Limb (tissue), 2 donors: ENCODE measurements around the gene PRTFDC1.
"Not testable (repeated sequence)": the region's sequence is repeated elsewhere in the genome, so short reads cannot be mapped to it uniquely, and the experiment has no call there.

Experiments used
- DNase-seq, 2 donors: peaks; one replicate each; pipeline ENCODE4 v3.0.0-alpha.2; 2016; ENCODE audit errors: extremely low spot score in 2 of 2

The PRTFDC1 gene

DNA sequence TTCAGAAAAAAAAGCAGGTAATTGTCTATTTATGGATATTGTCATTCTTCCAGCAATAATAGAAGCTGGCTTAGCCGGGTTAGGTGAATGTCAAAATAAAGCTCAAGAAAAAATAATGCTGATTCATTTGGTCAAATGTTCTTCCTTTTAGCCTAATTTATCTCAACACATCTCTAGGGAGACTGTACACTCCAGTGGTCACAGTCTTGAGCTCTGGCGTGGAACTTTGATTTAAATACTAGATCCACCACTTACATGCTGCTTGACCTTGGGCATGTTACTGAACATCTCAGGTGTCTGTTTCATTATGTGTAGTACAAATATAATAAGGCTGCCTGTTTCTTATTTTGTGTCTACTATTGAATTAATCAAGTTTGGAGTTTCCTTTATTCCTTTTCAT lies 22.0 kb downstream of the PRTFDC1 start:
- DNase-seq, result no peak

DNA sequence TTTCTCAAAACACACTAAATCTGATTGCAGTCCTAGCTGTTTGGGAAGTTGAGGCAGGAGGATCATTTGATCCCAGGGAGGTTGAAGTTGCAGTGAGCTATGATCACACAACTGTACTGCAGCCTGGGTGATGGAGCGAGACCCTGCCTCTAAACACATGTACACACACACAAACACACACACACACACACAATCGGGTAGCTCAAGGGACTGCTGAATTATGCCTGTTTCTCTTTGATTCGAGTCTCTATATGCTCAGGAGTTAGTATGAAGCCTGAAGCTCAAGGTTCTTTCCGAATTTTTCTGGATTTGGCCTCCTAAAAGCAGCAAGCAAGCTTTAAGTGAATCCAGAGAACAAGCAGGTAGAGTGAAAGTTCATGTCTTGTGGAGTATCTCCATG lies 22.5 kb downstream of the PRTFDC1 start:
- no peak for DNase-seq

DNA sequence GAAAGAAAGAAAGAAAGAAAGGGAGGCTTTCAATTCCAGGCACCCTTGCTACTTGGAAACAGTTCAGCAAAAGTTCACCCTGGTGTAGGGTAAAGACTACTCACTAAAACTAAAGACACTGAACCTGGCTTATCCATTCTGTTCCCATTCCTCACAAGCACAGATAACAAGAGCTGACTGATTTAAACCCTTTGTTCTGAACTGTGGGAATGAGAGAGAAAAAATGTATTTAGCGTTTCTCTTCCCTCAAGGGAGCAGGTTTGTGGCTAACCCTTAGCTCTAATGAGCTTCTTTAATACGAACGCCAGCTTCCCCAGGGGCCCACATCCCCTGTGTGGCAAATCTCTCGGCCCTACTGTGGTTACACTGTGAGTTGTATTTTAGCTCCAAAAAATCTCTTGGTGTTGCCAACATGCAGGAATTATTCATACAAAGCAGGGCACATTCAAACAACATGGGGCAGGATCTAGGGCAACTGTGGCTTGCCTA lies 23.3 kb downstream of the PRTFDC1 start:
- no peak for DNase-seq

DNA sequence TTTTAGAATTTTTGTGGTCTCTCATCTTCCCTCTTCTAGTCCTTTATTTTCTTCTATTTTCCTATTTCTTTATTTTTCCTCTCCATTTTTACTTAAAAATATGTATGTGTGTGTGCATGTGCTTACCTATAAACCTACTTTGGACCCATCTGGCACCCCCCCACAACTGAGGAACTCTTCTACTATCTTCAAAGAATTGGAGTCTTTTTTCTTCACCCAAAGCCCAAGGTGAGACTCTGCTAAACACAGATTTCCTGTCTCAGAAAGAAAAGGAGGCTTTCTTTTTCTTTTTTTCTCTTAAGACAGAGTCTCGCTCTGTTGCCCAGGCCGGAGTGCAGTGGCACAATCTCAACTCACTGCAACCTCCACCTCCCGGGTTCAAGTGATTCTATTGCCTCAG lies 24.2 kb downstream of the PRTFDC1 start:
- DNase-seq, result no peak

DNA sequence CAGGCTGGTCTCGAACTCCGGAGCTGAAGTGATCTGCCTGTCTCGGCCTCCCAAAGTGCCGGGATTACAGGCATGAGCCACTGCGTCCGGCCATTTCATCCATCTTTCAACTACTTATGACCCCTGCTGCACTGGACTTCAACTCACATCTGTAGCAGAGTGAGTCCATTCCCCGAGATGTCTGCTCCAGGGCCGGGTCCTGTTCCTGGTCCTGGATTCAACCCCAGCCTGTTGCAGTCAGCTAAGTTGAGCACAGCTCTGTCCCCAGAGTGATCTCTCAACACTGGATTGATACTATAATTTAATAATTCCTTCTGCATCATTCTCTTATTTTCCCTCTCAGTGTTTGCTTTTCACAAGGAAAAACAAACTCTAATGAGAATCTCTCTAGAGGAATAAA lies 25.8 kb downstream of the PRTFDC1 start:
- DNase-seq, result no peak

DNA sequence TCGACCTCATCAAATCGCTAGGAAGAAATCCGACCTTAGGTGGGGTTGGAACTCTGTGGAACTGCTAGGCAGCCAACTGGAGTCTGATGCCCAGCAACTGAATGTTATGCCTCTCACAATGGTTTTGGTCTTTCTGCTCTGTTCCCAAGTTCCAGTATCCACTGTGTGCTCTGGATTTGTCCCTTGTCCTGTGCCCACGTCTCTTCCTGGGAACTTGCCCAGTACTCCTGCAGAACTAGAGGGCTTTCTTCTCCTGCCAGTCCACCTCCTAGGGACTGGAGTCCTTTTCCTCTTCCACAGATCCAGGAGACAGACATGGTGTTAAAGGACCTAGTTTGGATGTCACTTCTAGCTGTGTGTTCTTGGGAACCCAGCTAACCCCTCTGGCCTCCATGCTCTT lies 26.6 kb downstream of the PRTFDC1 start:
- no peak for DNase-seq

DNA sequence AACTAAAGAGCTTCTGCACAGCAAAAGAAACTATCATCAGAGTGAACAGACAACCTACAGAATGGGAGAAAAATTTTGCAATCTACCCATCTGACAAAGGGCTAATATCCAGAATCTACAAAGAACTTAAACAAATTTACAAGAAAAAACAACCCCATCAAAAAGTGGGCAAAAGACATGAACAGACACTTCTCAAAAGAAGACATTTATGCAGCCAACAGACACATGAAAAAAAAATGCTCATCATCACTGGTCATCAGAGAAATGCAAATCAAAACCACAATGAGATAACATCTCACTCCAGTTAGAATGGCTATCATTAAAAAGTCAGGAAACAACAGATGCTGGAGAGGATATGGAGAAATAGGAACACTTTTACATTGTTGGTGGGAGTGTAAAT lies 27.9 kb downstream of the PRTFDC1 start:
- not testable (repeated sequence) for DNase-seq

DNA sequence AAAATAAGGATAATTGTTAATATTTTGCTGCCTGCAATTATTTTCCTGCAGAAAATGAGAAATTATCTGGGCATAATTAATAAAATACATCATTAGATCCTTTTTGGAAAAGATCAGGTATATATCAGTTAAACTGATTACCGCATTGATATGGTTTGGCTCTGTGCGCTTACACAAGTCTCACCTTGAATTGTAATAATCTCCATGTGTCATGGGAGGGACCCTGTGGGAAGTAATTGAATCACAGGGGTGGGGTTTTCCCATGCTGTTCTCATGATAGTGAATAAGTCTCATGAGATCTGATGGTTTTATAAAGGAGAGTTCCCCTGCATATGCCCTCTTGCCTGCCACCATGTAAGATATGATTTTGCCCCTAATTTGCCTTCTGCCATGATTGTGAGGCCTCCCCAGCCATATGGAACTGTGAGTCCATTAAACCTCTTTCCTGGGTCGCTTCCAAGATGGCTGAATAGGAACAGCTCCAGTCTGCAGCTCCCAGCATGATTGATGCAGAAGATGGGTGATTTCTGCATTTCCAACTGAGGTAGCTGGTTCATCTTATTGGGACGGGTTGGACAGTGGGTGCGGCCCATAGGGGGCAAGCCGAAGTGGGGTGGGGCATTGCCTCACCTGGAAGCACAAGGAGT lies 30.1 kb downstream of the PRTFDC1 start:
- DNase-seq, result not testable (repeated sequence)

DNA sequence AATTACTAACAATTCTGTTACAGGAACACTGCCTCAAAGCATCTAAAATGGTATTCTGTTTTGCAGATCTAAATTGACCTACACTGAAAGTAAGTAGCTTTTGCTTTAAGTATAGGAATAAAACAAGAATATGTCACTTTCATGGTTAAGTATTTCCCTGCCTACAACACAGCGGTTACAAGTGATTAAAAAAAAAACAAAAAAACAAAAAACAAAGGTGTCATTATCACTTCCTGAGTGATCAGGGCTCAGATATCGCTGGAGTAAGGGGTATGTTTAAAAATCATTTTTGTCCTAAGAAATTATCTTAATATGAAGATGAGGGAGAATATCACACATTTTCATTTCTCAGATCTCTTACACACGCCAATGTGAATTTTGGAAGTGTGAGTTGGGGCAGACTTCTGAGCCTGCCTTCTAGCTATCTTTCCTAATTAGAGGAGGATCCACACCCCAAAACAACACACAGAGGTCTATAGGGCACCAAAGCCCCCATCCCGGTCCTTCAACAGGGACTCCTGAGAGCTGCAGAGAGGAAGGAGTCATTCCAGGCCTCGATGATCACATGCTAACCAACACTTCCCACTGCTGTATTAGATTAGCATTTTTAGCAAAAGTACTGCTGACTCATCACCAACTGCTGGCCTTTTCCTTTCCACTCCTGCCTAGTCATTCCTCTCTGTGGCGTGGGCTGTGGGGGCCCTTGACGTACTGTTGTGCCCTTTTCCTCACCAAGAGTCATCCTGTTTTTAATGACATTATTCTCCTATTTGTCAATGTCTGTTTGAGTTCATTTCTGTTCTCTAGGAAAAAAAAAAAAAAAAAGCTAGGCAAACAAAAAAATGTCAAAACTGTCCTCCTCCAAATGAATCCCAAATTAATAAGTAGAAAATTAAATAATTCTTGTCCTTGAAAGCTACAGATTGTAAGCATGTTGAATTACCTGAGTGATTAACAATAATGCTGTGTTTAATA lies 31.2 kb downstream of the PRTFDC1 start:
- DNase-seq, result no peak

DNA sequence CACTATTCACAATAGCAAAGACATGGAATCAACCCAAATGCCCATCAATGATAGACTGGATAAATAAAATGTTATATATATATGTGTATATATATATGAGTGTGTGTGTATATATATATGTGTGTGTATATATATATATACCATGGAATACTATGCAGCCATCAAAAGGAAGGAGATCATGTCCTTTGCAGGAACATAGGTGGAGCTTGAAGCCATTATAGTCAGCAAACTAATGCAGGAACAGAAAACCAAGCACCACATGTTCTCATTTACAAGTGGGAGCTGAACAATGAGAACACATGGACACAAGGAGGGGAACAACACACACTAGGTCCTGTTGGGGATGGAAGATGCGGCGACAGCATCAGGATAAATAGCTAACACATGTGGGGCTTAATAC lies 32.2 kb downstream of the PRTFDC1 start:
- not testable (repeated sequence) for DNase-seq

DNA sequence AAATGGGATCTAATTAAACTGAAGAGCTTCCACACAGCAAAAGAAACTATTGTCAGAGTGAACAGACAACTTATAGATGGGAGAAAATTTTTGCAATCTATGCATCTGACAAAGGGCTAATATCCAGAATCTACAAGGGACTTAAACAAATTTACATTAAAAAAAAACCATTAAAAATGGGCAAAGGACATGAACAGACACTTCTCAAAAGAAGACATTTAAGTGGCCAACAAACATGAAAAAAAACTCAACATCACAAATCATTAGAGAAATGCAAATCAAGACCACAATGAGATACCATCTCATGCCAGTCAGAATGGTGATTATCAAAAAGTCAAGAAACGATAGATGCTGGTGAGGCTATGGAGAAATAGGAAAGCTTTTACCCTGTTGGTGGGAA lies 32.8 kb downstream of the PRTFDC1 start:
- not testable (repeated sequence) for DNase-seq

DNA sequence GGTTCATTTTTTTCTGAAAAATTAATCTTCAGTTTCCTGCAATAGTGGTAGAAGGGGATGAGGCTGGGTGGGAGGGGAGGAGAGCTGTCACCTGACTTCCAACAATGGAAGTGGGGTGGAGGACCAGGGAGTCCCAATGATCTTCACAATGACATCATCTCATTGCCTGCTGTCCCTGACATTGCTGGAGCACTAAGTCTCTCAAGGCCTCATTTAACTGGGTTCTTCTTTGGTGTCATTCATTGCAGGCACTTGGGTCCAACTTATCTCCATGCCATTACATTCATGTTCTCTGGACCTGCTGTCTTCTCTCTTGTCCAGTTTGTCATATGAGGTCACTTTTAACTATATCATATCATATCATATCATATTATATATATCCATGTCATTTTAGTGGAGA lies 34.4 kb downstream of the PRTFDC1 start:
- no peak for DNase-seq

DNA sequence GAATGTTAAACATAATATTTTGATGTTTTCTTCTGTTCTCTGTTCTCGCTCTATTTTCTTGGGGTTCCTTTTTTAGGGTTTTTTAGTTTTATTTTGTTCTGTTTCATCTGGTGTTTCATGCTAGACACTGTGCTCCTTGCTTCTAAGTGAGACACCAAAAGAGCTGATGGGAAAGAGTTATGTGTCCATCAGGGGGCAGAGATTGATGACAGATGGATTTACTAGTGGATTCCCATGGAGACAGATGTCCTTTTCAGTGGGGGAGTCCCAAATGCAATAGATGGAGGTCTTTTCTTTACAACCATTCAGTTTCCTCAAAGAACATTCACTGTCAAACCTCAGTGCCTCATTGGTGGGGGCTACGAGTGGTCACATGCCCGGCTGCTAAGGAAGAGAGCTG lies 34.9 kb downstream of the PRTFDC1 start:
- DNase-seq, result no peak

DNA sequence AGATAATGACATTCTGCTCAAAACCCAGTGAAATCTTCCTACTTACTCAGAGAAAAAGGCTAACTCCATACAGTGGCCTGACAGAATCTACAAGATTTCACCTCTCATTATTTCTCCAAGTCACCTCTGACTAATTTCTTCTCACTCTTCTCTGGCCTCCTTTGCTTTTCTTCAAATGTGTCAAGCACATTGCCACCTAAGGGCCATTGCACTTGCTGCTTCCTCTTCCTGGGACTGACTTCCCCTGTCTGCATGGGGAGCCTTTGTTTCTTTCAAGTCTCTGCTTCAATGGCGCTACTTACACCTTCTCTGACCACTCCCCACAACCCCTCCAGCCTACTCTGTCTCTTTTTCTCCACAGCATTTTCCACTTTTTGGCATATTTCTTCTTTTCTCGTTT lies 36.0 kb downstream of the PRTFDC1 start:
- no peak for DNase-seq

DNA sequence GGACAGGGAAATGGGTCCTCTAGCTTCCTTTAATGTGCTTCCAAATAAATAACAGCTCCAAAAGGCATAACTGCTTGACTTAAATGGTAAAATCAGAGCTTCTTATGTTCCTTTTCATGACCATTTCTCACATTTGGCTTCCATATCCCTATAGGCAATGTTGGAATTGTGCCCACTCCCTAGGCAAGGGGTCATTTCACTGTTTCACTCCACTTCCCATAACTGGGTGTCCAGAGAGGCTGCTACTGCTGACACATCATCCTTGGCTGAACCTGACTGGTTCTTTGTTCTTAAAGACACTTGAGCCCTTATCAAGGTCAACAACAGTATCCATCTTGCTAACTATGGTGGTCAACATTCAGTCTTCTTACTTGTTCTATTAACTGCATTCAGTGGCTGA lies 37.1 kb downstream of the PRTFDC1 start:
- no peak for DNase-seq

DNA sequence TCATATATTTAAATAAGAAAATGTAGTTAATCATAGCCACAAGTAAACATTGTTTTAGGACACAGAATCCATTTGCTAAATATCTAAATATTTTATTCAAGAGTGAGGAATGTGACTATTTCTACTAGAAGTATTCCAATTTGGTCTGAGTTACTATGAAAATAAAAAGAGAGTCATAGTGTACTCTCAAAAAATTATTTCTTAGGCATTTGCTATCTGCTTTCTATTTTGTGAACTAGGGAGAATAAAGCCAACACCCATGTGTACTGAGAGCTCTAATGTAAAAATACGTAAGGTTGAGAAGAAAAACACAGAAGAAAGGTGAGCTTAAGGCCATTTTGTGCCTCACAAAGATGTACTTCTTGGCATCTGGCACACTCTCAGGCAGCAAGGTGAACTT lies 38.3 kb downstream of the PRTFDC1 start:
- DNase-seq, result no peak

DNA sequence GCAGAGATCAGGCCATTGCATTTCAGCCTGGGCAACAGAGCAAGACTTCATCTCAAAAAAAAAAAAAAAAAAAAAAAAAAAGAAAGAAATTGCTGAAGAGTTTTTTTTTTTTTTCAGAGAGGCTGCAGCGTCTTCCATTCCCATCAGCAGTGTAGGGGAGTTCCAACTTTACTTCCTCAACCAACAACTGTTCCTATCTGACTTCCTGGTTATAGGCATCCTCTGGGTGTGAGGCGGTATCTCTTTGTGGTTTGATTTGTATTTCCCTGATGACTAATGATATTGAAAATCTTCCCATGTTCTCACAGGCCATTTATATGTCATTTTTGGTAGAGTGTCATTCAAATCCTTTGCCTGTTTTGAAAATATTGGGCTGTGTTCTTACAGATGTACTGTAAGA lies 40.2 kb downstream of the PRTFDC1 start:
- DNase-seq, result no peak

DNA sequence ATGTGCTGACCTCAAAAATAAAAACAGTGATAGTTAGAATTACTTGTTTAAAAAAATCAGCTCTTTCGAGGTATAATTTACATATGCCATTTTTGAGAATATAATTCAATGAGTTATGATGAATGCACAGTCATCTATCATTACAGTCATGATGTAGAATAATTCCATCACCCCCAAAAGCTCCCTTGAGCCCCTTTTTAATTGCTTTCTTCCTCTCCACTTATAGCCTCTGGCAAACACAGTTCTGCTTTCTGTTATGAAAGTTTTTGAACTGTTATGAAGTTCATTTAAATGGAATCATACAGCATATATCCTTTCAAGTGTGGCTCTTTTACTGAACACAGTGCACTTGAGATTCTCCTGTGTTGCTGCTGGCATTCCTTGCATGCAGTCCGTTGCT lies 41.4 kb downstream of the PRTFDC1 start:
- DNase-seq, result no peak

DNA sequence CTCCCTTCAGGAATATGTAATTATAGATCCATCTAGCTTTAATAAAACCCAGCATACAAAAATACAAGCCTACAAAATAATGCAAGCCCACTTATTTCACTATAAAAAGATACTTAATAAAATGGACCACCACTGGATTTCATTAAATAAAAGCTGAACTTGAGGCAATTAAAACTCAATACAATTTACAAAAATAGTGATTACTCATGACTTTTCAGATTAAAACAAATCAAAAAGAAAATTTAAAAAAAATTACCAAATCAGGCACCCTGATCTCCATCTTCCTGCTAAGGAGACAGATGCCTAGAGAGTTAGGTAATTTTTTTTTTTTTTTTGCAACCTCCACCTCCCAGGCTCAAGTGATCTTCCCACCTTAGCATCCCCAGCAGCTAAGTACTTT lies 41.8 kb downstream of the PRTFDC1 start:
- DNase-seq, result no peak

DNA sequence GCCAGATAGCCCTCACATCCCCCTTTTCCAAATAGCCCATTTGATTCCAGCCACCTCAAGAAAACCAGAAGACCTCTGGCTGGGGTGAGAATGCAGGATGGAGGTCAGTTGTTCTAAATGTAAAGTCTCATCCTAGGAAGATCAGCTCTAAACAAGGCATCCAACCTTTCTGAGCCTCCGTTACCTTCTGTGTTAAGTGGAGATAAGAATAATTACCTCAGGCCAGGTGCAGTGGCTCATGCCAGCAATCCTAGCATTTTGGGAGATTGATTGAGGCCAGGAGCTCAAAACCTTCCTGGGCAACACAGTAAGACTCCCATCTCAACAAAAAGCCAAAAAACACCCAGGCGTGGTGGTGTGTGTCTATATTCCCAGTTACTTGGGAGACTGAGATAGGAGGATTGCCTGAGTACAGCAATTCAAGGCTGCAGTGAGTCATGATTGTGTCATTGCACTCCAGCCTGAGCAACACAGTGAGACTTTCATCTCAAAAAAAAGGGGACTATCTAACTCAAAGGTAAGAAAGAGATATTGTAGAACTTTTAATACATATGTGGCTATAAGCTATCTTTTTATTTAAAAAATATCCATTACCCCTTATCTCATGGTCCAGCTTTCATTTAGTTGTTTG lies 43.5 kb downstream of the PRTFDC1 start:
- no peak for DNase-seq

DNA sequence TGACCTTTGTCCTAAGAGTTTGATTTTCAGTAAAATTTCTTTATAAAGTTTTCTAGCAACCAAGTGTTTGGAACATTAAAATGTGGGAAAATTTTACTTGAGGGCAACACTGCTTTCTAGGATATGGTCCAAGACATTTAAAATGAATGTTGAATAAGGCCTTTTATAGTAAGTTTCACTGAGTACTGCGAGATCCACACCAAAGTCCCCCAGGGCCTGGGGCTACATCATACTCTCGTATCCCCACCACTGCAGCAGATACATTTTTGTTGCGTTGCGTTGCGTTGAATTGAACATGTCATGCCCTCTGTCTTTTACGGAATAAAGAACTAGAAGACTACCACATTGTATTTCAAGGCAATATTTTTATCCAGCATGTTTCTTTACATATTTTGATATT lies 44.5 kb downstream of the PRTFDC1 start:
- DNase-seq, result no peak

DNA sequence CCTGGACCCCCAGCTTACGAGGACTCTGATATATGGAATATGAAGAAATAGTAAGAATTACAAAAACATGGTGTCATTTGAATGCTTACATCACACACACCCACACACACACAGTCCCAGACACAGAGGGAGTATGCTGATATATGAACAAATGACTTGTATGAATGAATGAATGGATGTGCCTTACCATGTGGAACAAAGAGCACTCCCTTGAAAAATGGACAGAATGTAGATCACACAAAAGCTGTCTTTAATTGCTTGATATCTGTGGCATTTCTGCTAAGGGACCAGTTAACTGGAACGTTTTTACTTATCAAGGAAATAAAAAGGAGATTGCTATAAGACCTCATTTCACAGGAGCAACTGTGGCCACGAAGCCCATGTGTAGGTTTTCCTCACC lies 46.0 kb downstream of the PRTFDC1 start:
- DNase-seq, result no peak
